Measurements from ENCODE around the gene EXOC3L4. TPM values are rescaled to one million over a fixed set of nuclear protein-coding genes. Genes with fewer than 3 reads are reported as not detected.

Gene EXOC3L4
- total and polyA plus RNA-seq, 9 of the 15 experiments (the other 6 are each of a cell fraction or from before 2014, with no cell fraction given) = 0.10 to 6.7 (median 0.98) TPM; not detected in 1

GRCh38 chr14:103109535-103110441 is 15.3 kb downstream of the EXOC3L4 start:
- Histone ChIP-seq H3K36me3 (ENCODE audit: control insufficient read depth, insufficient read depth, low read length) (no peaks in the 10 kb centered on the region), H3K4me2 (ENCODE audit: insufficient read depth, low read length) (peak overlapping the region; percentile 26; the same call in 1 of the 2 replicates), H3K27ac (ENCODE audit: extremely low read depth, low read depth, low read length) (peak overlapping the region; percentile 65; the same call in 2 of the 3 replicates), H3K9me1 (ENCODE audit: control insufficient read depth, insufficient read depth, low read length) (no peaks in the 10 kb centered on the region), H3K79me2 (ENCODE audit: control insufficient read depth, insufficient read depth, low read length) (no peaks in the 10 kb centered on the region; the same call in 1 of the 3 replicates), H3K9me3 (replicated peaks; ENCODE audit: control insufficient read depth, insufficient read depth, low read depth, low read length) (no peaks in the 10 kb centered on the region), H3K9ac (ENCODE audit: insufficient read depth in 1 of 2, low read depth in 2 of 2, low read length in 2 of 2) (peak overlapping the region in 1 of 2 experiments; percentile 87; a peak in 2 of 4 replicates), H4K20me1 (replicated peaks; ENCODE audit: control insufficient read depth, insufficient read depth, low read length) (no peaks in the 10 kb centered on the region), H3K27me3 (ENCODE audit: control insufficient read depth in 2 of 2, insufficient read depth in 2 of 2, low read length in 2 of 2) (no peaks in the 10 kb centered on the region), H2AFZ (ENCODE audit: low read depth, low read length) (no peak overlapping the region), H3K4me1 (replicated peaks in 1 of 2; ENCODE audit: control insufficient read depth in 2 of 2, insufficient read depth in 2 of 2, low read length in 2 of 2) (peaks cover 51 to 92% of the 10 kb centered on the region in 2 experiments), H3K4me3 (no peak overlapping the region)
- BruUV-seq (replicated peaks) = TSS peak; percentile 34
- CTCF ChIA-PET (ENCODE audit: low intra/inter-chr PET ratio) = no interaction called here
- intact Hi-C loops (cut with micrococcal nuclease) (no loop called here), in situ Hi-C loops (cut with MboI) (loop anchor here (10.0 kb wide), 1 partner anchor 185 kb away; no protein-coding TSS in a partner anchor)
- POLR2A ChIA-PET = interaction anchor here (0.6 to 1.3 kb wide), 3 partner anchors 9 to 233 kb away, joined by 3 to 4 read pairs (median 3); no protein-coding TSS in a partner anchor
- FAIRE-seq (peak; percentile 35), ATAC-seq (peak; percentile 11), DNase-seq (ENCODE audit: extremely low read depth in 1 of 4, low spot score in 3 of 4) (peak; percentile 19 to 54 (median 32))
- WGBS (ENCODE audit: insufficient coverage, low coverage, missing lambda C conversion rate) = 6% methylated on average over 9 of the region's 32 CpGs
- TF ChIP-seq EGR1 (conservative IDR thresholded peaks at IDR 0.05) (peak; percentile 94), ZNF609 (CRISPR knock-in tag; IDR thresholded peaks at IDR 0.05; ENCODE audit: borderline replicate concordance) (no peak), POLR2H (tag; IDR thresholded peaks at IDR 0.05; ENCODE audit: low read depth) (no peak), DPF2 (IDR thresholded peaks at IDR 0.05) (peak; percentile 66; the same call in 1 of the 2 replicates), ATF4 (CRISPR knock-in tag; IDR thresholded peaks at IDR 0.05) (no peak), SIX5 (IDR thresholded peaks at IDR 0.05; ENCODE audit: borderline replicate concordance in 1 of 2, insufficient read depth in 1 of 2, low read depth in 1 of 2, low read length in 2 of 2) (no peak), ATF3 (IDR thresholded peaks at IDR 0.05) (peak; percentile 89), ATF3 (CRISPR knock-in tag; conservative IDR thresholded peaks at IDR 0.05) (no peak), CTBP1 (IDR thresholded peaks at IDR 0.05; ENCODE audit: borderline replicate concordance) (0 out of 2 replicates have a peak, but pooled peaks have one; percentile 24), FOSL1 (tag; conservative IDR thresholded peaks at IDR 0.05) (peak; percentile 75), GTF2F1 (IDR thresholded peaks at IDR 0.05; ENCODE audit: low read depth, low read length) (no peak), NFRKB (IDR thresholded peaks at IDR 0.05; ENCODE audit: low read depth) (0 out of 2 replicates have a peak, but pooled peaks have one; percentile 57), ARID1B (IDR thresholded peaks at IDR 0.05) (peak; percentile 69), RCOR1 (IDR thresholded peaks at IDR 0.05; ENCODE audit: borderline replicate concordance in 1 of 2, low read depth in 2 of 2, low read length in 2 of 2) (peak in 1 of 2 experiments; percentile 78; a peak in 1 of 4 replicates)
